Heart right ventricle (tissue), 16 donors: ENCODE data around the gene ABCA6. TPM values are rescaled to one million over a fixed set of nuclear protein-coding genes. Genes with fewer than 3 reads are reported as not detected.
A peak's percentile ranks its signal among the peaks of the same experiment; 100 is the strongest.
"Not testable (repeated sequence)": the region's sequence is repeated elsewhere in the genome, so short reads cannot be mapped to it uniquely, and the experiment has no call there.

Source experiments
- ATAC-seq, 8 donors: fragments of 200-7000 bp; cut with Tn5 transposase; one replicate each; pipeline ENCODE4 v1.9.1; 2020; ENCODE audit warnings: mild to moderate bottlenecking in 8 of 8, moderate library complexity in 8 of 8, moderate number of reproducible peaks in 1 of 8
- DNase-seq, 2 donors: peaks; one replicate each; pipeline ENCODE4 v3.0.0-alpha.2; 2020
- H3K27ac ChIP-seq, 10 donors: fragments of 200-600 bp; sonication (generic) in 2 of 10; one replicate each; pipeline versions ENCODE4 v1.5.0 to v1.8.0; 2020 to 2022; ENCODE audit warnings: mild to moderate bottlenecking in 3 of 10
- H3K27me3 ChIP-seq, 7 donors: fragments of 200-600 bp; one replicate each; pipeline ENCODE4 v1.8.0; 2021 to 2022; ENCODE audit warnings: mild to moderate bottlenecking in 2 of 7
- H3K36me3 ChIP-seq, 9 donors: fragments of 200-600 bp; sonication (generic) in 1 of 9; one replicate each; pipeline versions ENCODE4 v1.5.0 to v1.8.0; 2020 to 2022; ENCODE audit warnings: mild to moderate bottlenecking in 2 of 9
- H3K4me1 ChIP-seq, 9 donors: fragments of 200-600 bp; sonication (generic) in 1 of 9; one replicate each; pipeline versions ENCODE4 v1.5.0 to v1.8.0; 2020 to 2022; ENCODE audit warnings: mild to moderate bottlenecking in 4 of 9
- H3K4me3 ChIP-seq, 10 donors: fragments of 200-600 bp; sonication (generic) in 2 of 10; one replicate each; pipeline versions ENCODE4 v1.5.0 to v1.8.0; 2020 to 2022; ENCODE audit warnings: mild to moderate bottlenecking in 7 of 10, moderate library complexity in 2 of 10
- H3K9me3 ChIP-seq, 11 donors: fragments of 200-600 bp in 10 of 11; sonication (generic) in 2 of 11; one replicate each; pipeline versions ENCODE4 v1.5.0 to v1.8.0; 2013 to 2022; ENCODE audit warnings: mild to moderate bottlenecking in 2 of 11, control low read depth in 1 of 11, moderate library complexity in 1 of 11
- CTCF ChIP-seq, 9 donors: fragments of 200-600 bp; sonication (generic) in 2 of 9; IDR thresholded peaks; one replicate each; pipeline versions ENCODE4 v1.5.0 to v1.8.0; 2021 to 2022; ENCODE audit warnings: antibody characterized with exemption in 9 of 9, mild to moderate bottlenecking in 5 of 9, moderate library complexity in 1 of 9
- WGBS, 2 donors: extraction: QIAGEN DNeasy Blood & Tissue Kit; methylation state at CpG; one replicate each; pipeline ENCODE4 v1.1.7; 2013; ENCODE audit warnings: inconsistent platforms in 1 of 2; 5-methylcytosine and 5-hydroxymethylcytosine counted together
- intact Hi-C, 10 donors: fragments of 100-400 bp; cut with DNase I; formaldehyde crosslinking; loops; one replicate each; pipeline versions ENCODE4 v1.11.1 to v1.14.2; 2022
- polyA plus RNA-seq, 2 donors: library from polyadenylated mRNA; stranded (reverse); fragments of 200-250 nt; gene quantifications; one replicate each; pipeline ENCODE4 v1.2.3, GENCODE V29; 2013
- total RNA-seq, 10 donors: library from RNA; stranded (reverse); fragmentation: NEBNext Ultra II Directional in 3 of 10; extraction: Animal tissue kit (Norgen Biotek cat#: 25700) in 3 of 10; gene quantifications; one replicate each; pipeline versions ENCODE4 v1.2.1 to v1.2.4, GENCODE V29; 2021 to 2023
- donor health status: Arrhythmogenic right ventricular cardiomyopathy.
- donor health status: ischemic (EF 13 %, LVEDD 7.1; RV severe dilation, severe dysfunction).
- donor health status: healthy with polysubstance abuse.
- donor health status: DM: no; HTN: yes; CAD: no.
- donor health status: DM: no; HTN: no; CAD: no.
- donor health status: ischemic (EF 25% LVEDD 6.9; RV normal size, moderate dysfunction).
- donor health status: ischemic (EF 25% LVEDD 5.7; RV mildly dilated, moderate dysfunction).
- donor health status: healthy.
- donor health status: DM: yes; HTN: yes; CAD: no.
- donor health status: Ischemic cardiomyopathy.
- donor health status: ischemic (EF 35%, LVEDD 5.7; RV mildly dilated, moderate dysfunction).
- donor health status: nonischemic (EF 11% LVEDD 7.7; RV severe dilation, severe dysfunction).
- donor health status: DM: yes; HTN: yes; CAD: no.
- donor health status: PGD.
- donor health status: ischemic (EF 29% LVEDD 5.4; RV normal size, mild dysfunction).
- donor health status: nonischemic (EF 23%, LVEDD 6.1; RV moderate dilation, normal function).

ABCA6 gene
- total and polyA plus RNA-seq, 12 donors = 5.7 to 38.0 (median 15.0) TPM

DNA sequence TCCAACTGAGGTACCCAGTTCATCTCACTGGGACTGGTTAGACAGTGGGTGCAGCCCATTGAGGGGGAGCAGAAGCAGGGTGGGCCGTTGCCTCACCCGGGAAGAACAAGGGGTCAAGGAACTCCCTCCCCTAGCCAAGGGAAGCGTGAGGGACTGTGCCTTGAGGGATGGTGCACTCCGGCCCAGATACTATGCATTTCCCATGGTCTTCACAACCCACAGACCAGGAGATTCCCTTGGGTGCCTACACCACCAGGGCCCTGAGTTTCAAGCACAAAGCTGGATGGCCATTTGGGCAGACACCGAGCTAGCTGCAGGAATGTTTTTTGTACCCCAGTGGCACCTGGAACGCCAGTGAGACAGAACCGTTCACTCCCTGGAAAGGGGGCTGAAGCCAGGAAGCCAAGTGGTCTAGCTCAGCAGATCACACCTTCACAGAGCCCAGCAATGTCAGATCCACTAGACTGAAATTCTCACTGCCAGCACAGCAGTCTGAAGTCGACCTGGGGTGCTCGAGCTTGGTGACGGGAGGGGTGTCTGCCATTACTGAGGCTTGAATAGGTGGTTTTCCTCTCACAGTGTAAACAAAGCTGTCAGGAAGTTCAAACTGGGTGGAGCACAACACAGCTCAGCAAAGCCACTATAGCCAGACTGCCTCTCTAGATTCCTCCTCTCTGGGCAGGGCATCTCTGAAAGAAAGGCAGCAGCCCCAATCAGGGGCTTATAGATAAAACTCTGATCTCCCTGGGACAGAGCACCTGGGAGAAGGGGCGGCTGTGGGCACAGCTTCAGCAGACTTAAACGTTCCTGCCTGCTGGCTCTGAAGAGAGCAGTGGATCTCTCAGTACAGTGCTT lies 71.1 kb downstream of the ABCA6 start:
- H3K27me3 ChIP-seq, H3K36me3 ChIP-seq, DNase-seq, H3K27ac ChIP-seq, intact Hi-C loops, H3K4me3 ChIP-seq, ATAC-seq: not testable (repeated sequence)
- Histone ChIP-seq H3K9me3 (peaks cover 0 to 31% (median 16%) of the 10 kb centered on the region in 11 donors), H3K4me1 (peaks cover 0 to 40% (median 0%) of the 10 kb centered on the region in 9 donors)
- WGBS, 2 donors = 64 to 76% methylated on average over 12 of the region's 12 CpGs

DNA sequence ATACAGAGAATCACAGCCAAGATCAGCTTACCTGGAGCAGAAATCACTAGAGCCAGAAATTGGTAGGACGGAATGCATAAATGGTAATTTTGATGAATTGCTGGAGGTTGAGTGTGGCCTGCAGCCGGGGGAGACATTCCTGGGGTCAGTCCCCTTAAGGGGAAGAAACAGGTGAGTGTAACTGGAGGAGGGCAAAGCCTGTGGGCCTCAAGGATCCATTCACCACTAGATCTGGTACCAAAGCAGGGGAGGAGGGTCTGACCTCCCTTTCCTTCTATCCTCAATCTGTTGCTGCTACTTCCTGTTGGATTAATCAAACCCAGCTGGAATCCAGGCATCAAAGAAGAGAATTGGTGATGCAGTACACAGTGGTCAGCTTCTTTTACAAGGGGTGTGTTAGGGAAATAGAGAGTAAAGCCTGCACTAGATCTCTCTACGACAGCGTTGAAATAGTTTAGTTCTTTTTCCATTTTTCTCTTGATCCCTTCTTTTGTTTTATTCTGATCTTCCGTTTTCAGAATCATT lies 72.4 kb downstream of the ABCA6 start:
- peak in 1 of 8 donors; percentile 17 for ATAC-seq
- no peak for DNase-seq
- Histone ChIP-seq H3K27me3 (peaks cover 0 to 4% (median 0%) of the 10 kb centered on the region in 7 donors), H3K27ac (no peak overlapping the region), H3K4me3 (no peak overlapping the region), H3K9me3 (peaks cover 0 to 17% (median 2%) of the 10 kb centered on the region in 11 donors), H3K4me1 (peaks cover 0 to 40% (median 0%) of the 10 kb centered on the region in 9 donors), H3K36me3 (peaks cover 0 to 4% (median 0%) of the 10 kb centered on the region in 9 donors)
- intact Hi-C loops = no loop called here
- WGBS, 2 donors = 89% methylated on average over 5 of the region's 5 CpGs
- no peak for TF ChIP-seq CTCF (IDR thresholded peaks at IDR 0.05)

DNA sequence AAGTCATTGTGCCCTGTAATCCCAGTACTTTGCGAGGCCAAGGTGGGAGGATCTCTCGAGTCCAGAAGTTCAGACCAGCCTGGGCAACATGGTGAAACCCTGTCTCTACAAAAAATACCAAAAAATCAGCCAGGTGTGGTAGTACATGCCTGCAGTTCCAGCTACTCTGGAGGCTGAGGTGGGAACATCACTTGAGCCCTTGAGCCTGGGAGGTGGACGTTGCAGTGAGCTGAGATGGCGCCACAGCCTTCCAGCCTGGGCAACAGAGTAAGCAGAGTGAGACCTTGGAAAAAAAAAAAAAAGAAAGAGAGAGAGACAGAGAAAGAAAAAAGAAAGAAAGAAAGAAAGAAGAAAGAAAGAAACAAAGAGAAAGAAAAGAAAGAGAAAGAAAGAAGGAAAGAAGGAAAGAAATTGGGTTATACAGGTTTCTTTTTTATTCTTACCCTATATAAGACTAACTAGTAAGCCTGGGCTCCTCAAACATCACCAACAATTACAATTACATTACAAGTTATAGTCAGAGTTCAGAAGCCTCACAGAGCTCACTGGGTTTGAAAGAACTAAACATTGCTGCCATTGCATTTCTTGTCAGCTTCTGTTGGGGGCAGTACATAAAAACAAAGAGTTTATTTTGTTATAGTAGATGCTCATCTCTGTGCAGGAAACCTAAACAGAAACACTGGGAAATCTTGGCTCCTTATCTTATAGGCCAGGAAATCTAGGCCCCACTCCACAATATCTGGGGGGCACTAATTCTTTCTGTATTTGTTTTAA lies 74.2 kb downstream of the ABCA6 start:
- H3K27me3 ChIP-seq = peaks cover 0 to 4% (median 0%) of the 10 kb centered on the region in 7 donors
- ATAC-seq (no peak), DNase-seq (no peak)
- peaks cover 0 to 4% (median 0%) of the 10 kb centered on the region in 11 donors for H3K9me3 ChIP-seq
- peak overlapping the region in 2 of 10 donors; percentile 0 to 8 for H3K27ac ChIP-seq
- peaks cover 0 to 47% (median 0%) of the 10 kb centered on the region in 9 donors for H3K4me1 ChIP-seq
- WGBS, 2 donors = 92 to 93% methylated on average over 4 of the region's 4 CpGs
- intact Hi-C loops = no loop called here
- peak in 1 of 9 donors; percentile 9 for TF ChIP-seq CTCF (IDR thresholded peaks at IDR 0.05)
- H3K36me3 ChIP-seq = peaks cover 0 to 4% (median 0%) of the 10 kb centered on the region in 9 donors
- H3K4me3 ChIP-seq = no peak overlapping the region

GRCh38 chr17:69066482-69066881 lies 75.2 kb downstream of the ABCA6 start:
- Histone ChIP-seq H3K9me3 (peaks cover 0 to 4% (median 0%) of the 10 kb centered on the region in 11 donors), H3K27me3 (peaks cover 0 to 4% (median 0%) of the 10 kb centered on the region in 7 donors), H3K4me3 (no peak overlapping the region), H3K36me3 (peaks cover 0 to 4% (median 0%) of the 10 kb centered on the region in 9 donors), H3K4me1 (peaks cover 0 to 52% (median 5%) of the 10 kb centered on the region in 9 donors), H3K27ac (peak overlapping the region in 1 of 10 donors; percentile 17)
- 82 to 83% methylated on average over 7 of the region's 7 CpGs for WGBS, 2 donors
- intact Hi-C loops = no loop called here
- ATAC-seq (no peak), DNase-seq (no peak)
- TF ChIP-seq CTCF (IDR thresholded peaks at IDR 0.05) = no peak
